Colonic mucosa (tissue), 4 donors: ENCODE results near the gene CAPN5. TPM values are rescaled to one million over a fixed set of nuclear protein-coding genes. Genes with fewer than 3 reads are reported as not detected.
A peak's percentile ranks its signal among the peaks of the same experiment; 100 is the strongest.

Experiments
- DNase-seq: peaks from one replicate; pipeline ENCODE4 v3.0.0-alpha.2; 2020
- H3K27ac ChIP-seq: fragments of 200-600 bp; one replicate; pipeline ENCODE4 v1.8.0; 2021
- H3K27me3 ChIP-seq: fragments of 200-600 bp; one replicate; pipeline ENCODE4 v1.8.0; 2021
- H3K36me3 ChIP-seq: fragments of 200-600 bp; one replicate; pipeline ENCODE4 v1.8.0; 2021
- H3K4me1 ChIP-seq: fragments of 200-600 bp; one replicate; pipeline ENCODE4 v1.8.0; 2021; ENCODE audit warnings: mild to moderate bottlenecking
- H3K4me3 ChIP-seq: fragments of 200-600 bp; one replicate; pipeline ENCODE4 v1.8.0; 2021
- H3K9ac ChIP-seq, 2 donors: one replicate each; pipeline ENCODE4 v1.7.0; 2013; ENCODE audit warnings: control low read depth in 2 of 2, low read depth in 2 of 2, low read length in 2 of 2
- H3K9me3 ChIP-seq: fragments of 200-600 bp; one replicate; pipeline ENCODE4 v1.8.0; 2021
- intact Hi-C: fragments of 100-400 bp; cut with DNase I; formaldehyde crosslinking; loops from one replicate; pipeline ENCODE4 v1.14.1; 2022
- total RNA-seq, 2 donors: library from RNA; stranded (reverse); fragmentation: NEBNext Ultra II Directional in 1 of 2; extraction: Animal tissue kit (Norgen Biotek cat#: 25700) in 1 of 2; gene quantifications; one replicate each; pipeline ENCODE4 v1.2.1, GENCODE V29; 2021
- TF ChIP-seq, protein P1 (sequence below): fragments of 200-600 bp; IDR thresholded peaks from one replicate; pipeline ENCODE4 v1.8.0; 2022; ENCODE audit warnings: antibody characterized with exemption, mild to moderate bottlenecking
- donor health status: healthy.
- donor health status: DM: no; HTN: no; CAD: no.
- donor health status: DM: no; HTN: no; CAD: no.

The CAPN5 gene
- total RNA-seq, 2 donors from 2014 or later, result 258 to 267 TPM

DNA sequence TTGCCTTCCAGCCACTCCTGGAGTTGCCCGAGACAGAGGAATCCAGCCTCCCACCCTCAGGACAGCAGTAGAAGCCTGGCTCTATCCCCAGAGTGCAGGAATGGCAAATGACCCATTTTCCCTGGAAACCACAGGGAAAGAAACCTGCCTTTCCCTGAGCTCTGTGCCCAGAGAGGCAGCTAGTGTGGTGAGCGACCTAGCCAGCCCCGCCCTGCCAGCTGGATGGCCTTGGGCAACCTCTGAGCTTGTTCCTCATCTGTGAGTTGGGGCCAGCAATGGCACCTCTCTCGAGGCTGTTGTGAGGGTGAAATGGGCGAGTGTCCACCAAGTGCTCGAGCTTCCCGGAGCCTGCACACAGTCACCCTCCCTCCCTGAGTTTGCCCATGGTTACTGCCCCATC, 39.5 kb downstream of the CAPN5 start:
- H3K27me3 ChIP-seq, result no peaks in the 10 kb centered on the region
- no peaks in the 10 kb centered on the region for H3K9me3 ChIP-seq
- H3K4me1 ChIP-seq, result peaks cover 17% of the 10 kb centered on the region
- TF ChIP-seq, protein P1, sequence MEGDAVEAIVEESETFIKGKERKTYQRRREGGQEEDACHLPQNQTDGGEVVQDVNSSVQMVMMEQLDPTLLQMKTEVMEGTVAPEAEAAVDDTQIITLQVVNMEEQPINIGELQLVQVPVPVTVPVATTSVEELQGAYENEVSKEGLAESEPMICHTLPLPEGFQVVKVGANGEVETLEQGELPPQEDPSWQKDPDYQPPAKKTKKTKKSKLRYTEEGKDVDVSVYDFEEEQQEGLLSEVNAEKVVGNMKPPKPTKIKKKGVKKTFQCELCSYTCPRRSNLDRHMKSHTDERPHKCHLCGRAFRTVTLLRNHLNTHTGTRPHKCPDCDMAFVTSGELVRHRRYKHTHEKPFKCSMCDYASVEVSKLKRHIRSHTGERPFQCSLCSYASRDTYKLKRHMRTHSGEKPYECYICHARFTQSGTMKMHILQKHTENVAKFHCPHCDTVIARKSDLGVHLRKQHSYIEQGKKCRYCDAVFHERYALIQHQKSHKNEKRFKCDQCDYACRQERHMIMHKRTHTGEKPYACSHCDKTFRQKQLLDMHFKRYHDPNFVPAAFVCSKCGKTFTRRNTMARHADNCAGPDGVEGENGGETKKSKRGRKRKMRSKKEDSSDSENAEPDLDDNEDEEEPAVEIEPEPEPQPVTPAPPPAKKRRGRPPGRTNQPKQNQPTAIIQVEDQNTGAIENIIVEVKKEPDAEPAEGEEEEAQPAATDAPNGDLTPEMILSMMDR, result no peak
- H3K4me3 ChIP-seq, result no peak overlapping the region
- peak overlapping the region in 1 of 2 donors; percentile 45 for H3K9ac ChIP-seq
- peak; percentile 64 for DNase-seq
- intact Hi-C loops, result no loop called here
- peak overlapping the region; percentile 9 for H3K27ac ChIP-seq
- H3K36me3 ChIP-seq, result no peaks in the 10 kb centered on the region

DNA sequence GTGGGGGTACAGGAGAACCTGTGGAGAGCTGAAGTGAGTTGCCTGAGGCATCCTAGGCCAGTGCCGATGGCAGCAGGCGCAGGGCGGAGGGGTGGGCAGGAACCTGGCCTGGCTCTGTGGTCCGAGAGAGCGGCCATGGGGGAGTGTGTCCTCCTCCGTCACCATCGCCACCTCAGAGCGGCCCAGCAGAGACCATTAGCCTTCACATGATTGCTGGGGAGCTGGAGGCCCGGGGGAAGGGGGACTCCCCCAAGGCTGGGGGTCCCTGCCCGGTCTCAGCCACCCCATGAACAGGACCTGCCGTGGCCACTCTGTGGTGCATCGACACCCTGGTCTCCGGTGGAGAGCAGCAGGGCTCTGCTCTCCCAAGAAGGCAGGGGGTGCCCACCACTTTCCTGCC, 40.0 kb downstream of the CAPN5 start:
- intact Hi-C loops, result no loop called here
- DNase-seq, result no peak
- TF ChIP-seq, protein P1, result no peak
- H3K9me3 ChIP-seq, result no peaks in the 10 kb centered on the region
- peak overlapping the region; percentile 9 for H3K27ac ChIP-seq
- peaks cover 17% of the 10 kb centered on the region for H3K4me1 ChIP-seq
- no peak overlapping the region for H3K4me3 ChIP-seq
- no peak overlapping the region for H3K9ac ChIP-seq
- no peaks in the 10 kb centered on the region for H3K36me3 ChIP-seq
- H3K27me3 ChIP-seq, result no peaks in the 10 kb centered on the region

DNA sequence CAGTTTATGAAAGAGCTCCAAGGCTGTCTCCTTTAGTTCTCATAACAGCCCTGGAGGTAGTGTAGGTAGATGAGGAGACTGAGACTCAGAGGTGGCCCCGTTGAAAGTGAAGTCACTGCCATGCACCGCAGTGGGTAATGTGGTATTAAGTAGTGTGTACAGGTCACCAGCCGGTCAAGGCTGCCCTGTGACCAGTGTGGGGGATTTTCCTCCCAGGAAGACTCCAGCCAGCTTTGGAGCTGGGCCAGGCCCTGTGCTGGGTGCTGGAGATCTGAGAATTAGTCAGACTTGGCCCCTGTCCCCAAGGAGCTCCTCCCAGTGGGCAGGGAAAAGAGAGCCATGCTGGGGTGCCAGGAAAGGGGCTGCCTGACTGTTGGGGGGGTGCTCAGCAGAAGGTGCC, 41.2 kb downstream of the CAPN5 start:
- no peak overlapping the region for H3K4me3 ChIP-seq
- no peaks in the 10 kb centered on the region for H3K9me3 ChIP-seq
- intact Hi-C loops, result no loop called here
- H3K9ac ChIP-seq, result peak overlapping the region; percentile 50 to 52
- H3K27ac ChIP-seq, result peak overlapping the region; percentile 64
- no peaks in the 10 kb centered on the region for H3K36me3 ChIP-seq
- no peaks in the 10 kb centered on the region for H3K27me3 ChIP-seq
- TF ChIP-seq, protein P1, result no peak
- peaks cover 17% of the 10 kb centered on the region for H3K4me1 ChIP-seq
- peak; percentile 86 for DNase-seq

DNA sequence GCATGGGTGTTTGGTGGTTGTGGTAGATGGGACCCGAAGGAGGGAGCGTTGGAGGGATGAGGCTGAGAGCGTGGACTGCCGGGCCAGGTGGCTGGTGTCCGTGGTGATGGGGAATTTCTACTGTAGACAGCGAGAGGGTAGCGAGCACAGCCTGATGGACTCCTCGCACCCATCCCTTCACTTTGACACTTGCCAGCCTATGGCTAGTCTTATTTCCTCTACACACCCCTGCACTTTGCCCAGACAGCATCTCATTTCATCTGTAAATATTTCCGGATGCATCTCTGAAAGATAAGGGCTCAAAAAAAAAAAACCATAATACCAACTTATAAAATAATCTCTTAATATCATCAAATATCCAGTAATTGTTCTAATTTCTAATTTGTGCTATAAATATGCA, 41.7 kb downstream of the CAPN5 start:
- DNase-seq, result peak; percentile 66
- H3K4me3 ChIP-seq, result no peak overlapping the region

DNA sequence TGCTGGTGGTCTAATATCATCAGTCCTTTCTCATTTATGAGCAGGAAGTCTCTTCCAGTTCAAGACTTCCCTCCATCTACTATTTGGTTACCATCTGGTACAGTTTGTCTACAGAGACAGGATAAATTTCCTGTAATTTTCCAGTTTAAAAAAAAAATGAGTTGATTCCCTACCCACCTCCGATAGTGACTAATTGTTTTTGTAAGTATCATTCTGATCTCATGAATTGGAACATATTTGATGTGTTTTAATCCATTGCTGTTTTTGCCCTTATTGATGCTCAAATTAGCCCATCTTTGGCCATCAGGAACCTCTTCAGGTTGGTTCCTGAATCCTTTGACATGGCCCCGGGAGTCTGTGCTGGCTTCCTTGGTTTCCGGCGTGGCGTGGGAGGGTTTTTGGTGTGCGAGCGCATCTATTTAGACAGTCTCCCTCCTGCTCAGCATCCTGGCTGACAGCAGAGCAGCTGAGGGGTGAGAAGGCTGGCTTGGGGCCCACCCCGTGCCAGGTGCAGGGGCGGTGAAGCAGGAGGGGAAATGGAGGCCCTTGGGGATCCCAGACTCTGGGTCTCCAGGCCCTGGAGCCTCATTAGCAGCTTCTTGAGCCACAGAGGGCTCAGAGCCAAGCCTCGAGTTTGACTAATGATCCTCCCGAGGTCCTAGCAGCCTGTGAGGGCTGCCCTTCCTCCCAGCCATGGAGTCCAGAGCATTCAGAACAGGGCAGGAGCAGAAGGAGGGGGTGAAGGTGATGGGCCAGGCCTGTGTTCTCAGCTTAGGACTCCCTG, 42.7 kb downstream of the CAPN5 start:
- TF ChIP-seq, protein P1, result no peak
- Histone ChIP-seq H3K9me3 (no peaks in the 10 kb centered on the region), H3K36me3 (no peaks in the 10 kb centered on the region), H3K4me3 (no peak overlapping the region), H3K27me3 (no peaks in the 10 kb centered on the region), H3K4me1 (peaks cover 17% of the 10 kb centered on the region), H3K9ac (no peak overlapping the region), H3K27ac (no peak overlapping the region)
- no peak for DNase-seq
- intact Hi-C loops, result no loop called here

More for the DNA sequence above, 41.7 kb downstream of the CAPN5 start:
- Histone ChIP-seq H3K9me3 (no peaks in the 10 kb centered on the region), H3K4me1 (peaks cover 17% of the 10 kb centered on the region), H3K27me3 (no peaks in the 10 kb centered on the region), H3K27ac (peak overlapping the region; percentile 64), H3K36me3 (no peaks in the 10 kb centered on the region), H3K9ac (peak overlapping the region; percentile 50 to 52)
- TF ChIP-seq, protein P1, result no peak
- intact Hi-C loops, result no loop called here
